Measurements from ENCODE around the gene GRP. TPM values are rescaled to one million over a fixed set of nuclear protein-coding genes. Genes with fewer than 3 reads are reported as not detected.

Gene GRP
- not detected for total RNA-seq

DNA sequence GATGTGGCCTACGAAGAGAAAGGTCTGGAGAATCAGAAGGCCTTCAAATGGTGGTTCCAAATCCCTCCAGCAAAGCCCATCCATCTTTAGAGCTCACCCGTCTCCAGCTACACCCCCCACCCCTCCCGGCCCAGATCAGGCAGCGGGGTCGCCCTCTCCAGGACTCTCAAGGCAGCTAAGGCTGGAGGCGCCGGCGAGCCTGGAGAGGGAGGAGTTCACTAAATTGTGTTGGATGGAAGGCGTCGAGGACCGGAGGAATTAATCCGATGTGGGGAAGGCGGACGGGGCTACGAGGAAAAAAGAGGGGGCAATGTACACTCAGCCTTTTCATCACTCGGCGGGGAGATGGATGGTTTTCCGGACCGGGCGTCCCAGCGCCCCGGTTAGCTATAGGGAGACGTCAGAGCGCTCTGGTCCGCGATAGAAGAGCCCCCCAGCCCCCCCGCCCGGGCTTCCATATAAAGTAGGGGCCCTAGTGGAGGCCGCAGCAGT is at the start of gene GRP:
Gene GRP, plus strand, starts transcription at position 487 of the 492 bp plus-strand sequence. CDS start 108 bp downstream, outside the sequence.
- Histone ChIP-seq H3K4me1 (peaks cover 0 to 7% (median 0%) of the 10 kb centered on the region in 4 donors), H3K27me3 (peaks cover 0 to 3% of the 10 kb centered on the region in 2 donors), H3K36me3 (no peaks in the 10 kb centered on the region), H3K4me3 (no peak within 1 kb of the TSS), H3K9me3 (no peaks in the 10 kb centered on the region), H3K27ac (no peak within 1 kb of the TSS)
- no peak for TF ChIP-seq POLR2A (IDR thresholded peaks at IDR 0.05)
- TF ChIP-seq, protein P1, sequence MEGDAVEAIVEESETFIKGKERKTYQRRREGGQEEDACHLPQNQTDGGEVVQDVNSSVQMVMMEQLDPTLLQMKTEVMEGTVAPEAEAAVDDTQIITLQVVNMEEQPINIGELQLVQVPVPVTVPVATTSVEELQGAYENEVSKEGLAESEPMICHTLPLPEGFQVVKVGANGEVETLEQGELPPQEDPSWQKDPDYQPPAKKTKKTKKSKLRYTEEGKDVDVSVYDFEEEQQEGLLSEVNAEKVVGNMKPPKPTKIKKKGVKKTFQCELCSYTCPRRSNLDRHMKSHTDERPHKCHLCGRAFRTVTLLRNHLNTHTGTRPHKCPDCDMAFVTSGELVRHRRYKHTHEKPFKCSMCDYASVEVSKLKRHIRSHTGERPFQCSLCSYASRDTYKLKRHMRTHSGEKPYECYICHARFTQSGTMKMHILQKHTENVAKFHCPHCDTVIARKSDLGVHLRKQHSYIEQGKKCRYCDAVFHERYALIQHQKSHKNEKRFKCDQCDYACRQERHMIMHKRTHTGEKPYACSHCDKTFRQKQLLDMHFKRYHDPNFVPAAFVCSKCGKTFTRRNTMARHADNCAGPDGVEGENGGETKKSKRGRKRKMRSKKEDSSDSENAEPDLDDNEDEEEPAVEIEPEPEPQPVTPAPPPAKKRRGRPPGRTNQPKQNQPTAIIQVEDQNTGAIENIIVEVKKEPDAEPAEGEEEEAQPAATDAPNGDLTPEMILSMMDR (IDR thresholded peaks at IDR 0.05), result no peak
- no peak for DNase-seq

DNA sequence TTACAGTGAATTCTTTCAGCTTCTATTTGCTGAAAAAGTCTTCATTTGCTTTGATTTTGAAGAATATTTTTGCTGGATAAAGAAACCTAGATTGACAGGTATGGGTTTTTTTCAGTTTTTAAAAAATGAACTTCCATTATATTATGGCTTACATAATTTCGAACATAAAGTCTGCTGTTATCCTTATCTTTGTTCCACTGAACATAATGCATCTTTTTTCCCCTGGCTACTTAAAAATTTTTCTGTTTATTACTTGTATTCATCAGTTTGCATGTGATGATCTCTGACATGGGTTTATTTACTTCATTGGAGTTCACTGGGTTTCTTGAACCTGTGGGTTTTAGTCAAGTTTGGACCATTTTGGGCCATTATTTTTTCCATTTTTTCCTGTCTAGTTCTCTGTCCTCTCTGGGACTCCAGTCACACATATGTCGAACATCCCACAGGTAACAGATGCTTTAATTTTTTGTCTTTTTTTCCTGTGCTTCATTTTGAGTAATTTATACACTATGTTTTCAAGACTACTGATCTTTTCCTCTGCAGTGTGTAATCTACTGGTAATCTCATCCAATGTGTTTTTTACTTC is 47.2 kb upstream of the GRP start:
- H3K4me1 ChIP-seq, result no peaks in the 10 kb centered on the region
- no peak for DNase-seq
- peaks cover 0 to 10% (median 3%) of the 10 kb centered on the region in 4 donors for H3K9me3 ChIP-seq
- H3K4me3 ChIP-seq, result no peak overlapping the region
- no peak overlapping the region for H3K27ac ChIP-seq
- TF ChIP-seq, protein P1 (IDR thresholded peaks at IDR 0.05), result no peak
- no peak for TF ChIP-seq POLR2A (IDR thresholded peaks at IDR 0.05)
- no peaks in the 10 kb centered on the region for H3K27me3 ChIP-seq
- H3K36me3 ChIP-seq, result no peaks in the 10 kb centered on the region

DNA sequence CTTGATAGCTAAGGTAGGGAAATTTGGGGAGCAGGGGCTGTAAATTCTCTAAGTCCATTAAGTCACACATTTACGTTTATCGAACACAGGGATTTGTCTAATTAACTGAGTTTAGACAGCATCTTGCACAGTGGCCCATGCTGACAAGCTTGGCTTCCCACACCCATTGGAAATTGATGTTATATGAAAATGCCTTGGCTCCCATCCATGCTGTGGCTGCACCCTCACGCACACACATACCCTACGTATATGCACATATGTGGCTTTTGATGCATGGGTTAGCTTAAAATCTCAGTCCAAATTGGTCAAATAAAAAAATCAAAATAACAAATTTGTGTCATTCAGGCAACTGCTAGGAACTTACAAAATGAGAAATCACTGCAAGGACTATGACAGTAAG is 42.5 kb upstream of the GRP start:
- H3K4me3 ChIP-seq, result no peak overlapping the region
- H3K9me3 ChIP-seq, result peaks cover 0 to 7% (median 3%) of the 10 kb centered on the region in 4 donors
- H3K27ac ChIP-seq, result no peak overlapping the region
- H3K36me3 ChIP-seq, result no peaks in the 10 kb centered on the region
- no peak for DNase-seq
- H3K27me3 ChIP-seq, result no peaks in the 10 kb centered on the region
- no peaks in the 10 kb centered on the region for H3K4me1 ChIP-seq
- TF ChIP-seq, protein P1 (IDR thresholded peaks at IDR 0.05), result no peak
- TF ChIP-seq POLR2A (IDR thresholded peaks at IDR 0.05), result no peak

DNA sequence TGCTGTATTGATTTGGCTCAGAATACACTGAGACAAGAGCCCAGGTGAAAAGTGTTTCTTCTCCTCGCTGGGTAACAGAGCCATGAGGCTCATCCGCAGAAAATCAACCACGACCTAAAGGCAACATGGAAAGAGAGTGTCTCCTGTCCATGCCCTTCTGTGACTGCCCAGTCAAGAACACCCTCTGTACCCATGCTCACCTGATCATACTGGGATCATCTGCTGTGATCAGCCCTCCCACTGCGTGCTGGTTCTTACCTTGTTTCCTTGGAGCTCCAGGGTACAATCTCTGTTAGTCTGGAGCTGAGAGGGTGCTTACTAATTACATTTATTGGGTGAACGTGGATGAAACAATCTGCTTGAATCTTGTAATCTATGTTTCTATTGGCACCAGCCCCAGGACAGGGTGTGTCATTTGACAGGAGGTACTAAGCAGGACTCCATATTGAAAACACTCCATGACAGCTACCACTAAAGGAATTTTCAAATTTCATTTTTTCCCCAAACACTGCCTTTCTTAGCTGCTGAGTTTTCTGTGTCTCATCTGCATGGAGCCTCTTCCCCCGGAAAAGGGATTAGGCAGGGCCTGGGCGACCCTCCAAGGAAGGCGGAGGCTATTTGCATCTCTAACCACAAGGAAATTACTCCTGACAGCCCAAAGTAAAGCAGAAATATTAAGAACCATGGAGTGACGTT is 39.7 kb upstream of the GRP start:
- Histone ChIP-seq H3K9me3 (no peaks in the 10 kb centered on the region), H3K4me1 (no peaks in the 10 kb centered on the region), H3K36me3 (no peaks in the 10 kb centered on the region), H3K27me3 (no peaks in the 10 kb centered on the region), H3K4me3 (no peak overlapping the region), H3K27ac (no peak overlapping the region)
- TF ChIP-seq, protein P1 (IDR thresholded peaks at IDR 0.05), result no peak
- TF ChIP-seq POLR2A (IDR thresholded peaks at IDR 0.05), result no peak
- DNase-seq, result no peak

DNA sequence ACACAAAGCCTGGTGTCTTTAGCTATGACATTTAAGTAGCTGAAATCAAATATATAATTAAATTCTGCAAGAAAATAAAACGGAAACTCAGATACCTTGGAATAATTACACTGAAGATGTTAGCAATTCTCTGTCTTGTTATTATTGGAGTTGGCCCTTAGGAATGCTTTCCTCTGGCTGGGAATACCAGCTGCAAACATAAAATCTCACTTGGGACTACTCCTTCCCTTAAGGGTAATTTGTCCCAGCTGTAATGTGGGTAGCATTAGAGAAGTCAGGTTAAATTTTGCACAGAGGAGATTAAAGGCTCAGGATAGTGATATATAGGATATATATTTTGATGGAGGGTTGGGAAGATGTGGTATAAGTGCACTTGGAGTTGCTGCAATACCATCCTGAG is 37.3 kb upstream of the GRP start:
- Histone ChIP-seq H3K9me3 (no peaks in the 10 kb centered on the region), H3K4me1 (no peaks in the 10 kb centered on the region), H3K27ac (no peak overlapping the region), H3K4me3 (no peak overlapping the region), H3K36me3 (no peaks in the 10 kb centered on the region), H3K27me3 (no peaks in the 10 kb centered on the region)
- TF ChIP-seq POLR2A (IDR thresholded peaks at IDR 0.05), result no peak
- TF ChIP-seq, protein P1 (IDR thresholded peaks at IDR 0.05), result no peak
- no peak for DNase-seq
